GM23338 (cell line): ENCODE measurements around the gene DAGLA.

Source experiments
- CREB1 ChIP-seq: fragments of 250-450 bp; sonication (Bioruptor Pico); IDR thresholded peaks from 2 replicates; pipeline ENCODE4 v1.5.0; 2020; ENCODE audit warnings: low read depth, mild to moderate bottlenecking, moderate library complexity
- EZH2 ChIP-seq: fragments of 200-600 bp; sonication (generic); IDR thresholded peaks from one replicate; pipeline ENCODE4 v1.8.0; 2017; ENCODE audit warnings: antibody characterized with exemption, mild to moderate bottlenecking, low read depth; ENCODE audit not compliant: unreplicated experiment
- EZH2phosphoT487 ChIP-seq: fragments of 200-600 bp; sonication (generic); IDR thresholded peaks from one replicate; pipeline ENCODE4 v1.8.1; 2018; ENCODE audit warnings: antibody characterized with exemption; ENCODE audit not compliant: unreplicated experiment
- JUNB ChIP-seq: IDR thresholded peaks from one replicate; pipeline ENCODE4 v1.6.1; 2016; ENCODE audit warnings: antibody characterized with exemption; ENCODE audit not compliant: unreplicated experiment
- NANOG ChIP-seq: IDR thresholded peaks from 2 replicates; pipeline ENCODE4 v1.6.1; 2016; ENCODE audit warnings: antibody characterized with exemption, borderline replicate concordance
- POLR2AphosphoS5 ChIP-seq: IDR thresholded peaks from 2 replicates; pipeline ENCODE4 v1.6.1; 2016; ENCODE audit warnings: antibody characterized with exemption, low read depth
- REST ChIP-seq: IDR thresholded peaks from one replicate; pipeline ENCODE4 v1.6.1; 2018; ENCODE audit warnings: antibody characterized with exemption; ENCODE audit not compliant: unreplicated experiment
- STAT1 ChIP-seq: IDR thresholded peaks from one replicate; pipeline ENCODE4 v1.6.1; 2016; ENCODE audit warnings: antibody characterized with exemption; ENCODE audit not compliant: unreplicated experiment
- ZNF114 ChIP-seq: fragments of 250-450 bp; sonication (Bioruptor Pico); IDR thresholded peaks from 2 replicates; pipeline ENCODE4 v1.5.0; 2020; ENCODE audit warnings: mild to moderate bottlenecking, moderate library complexity
- ZNF331 ChIP-seq: fragments of 250-450 bp; sonication (Bioruptor Pico); IDR thresholded peaks from 2 replicates; pipeline ENCODE4 v1.5.0; 2020; ENCODE audit warnings: low read depth, mild to moderate bottlenecking, moderate library complexity
- TF ChIP-seq, protein P1 (sequence below), 2 experiments: fragments of 200-600 bp in 1 of 2; sonication (generic) in 1 of 2; conservative IDR thresholded peaks; 2 replicates each; pipeline versions ENCODE4 v1.5.1 to v1.6.1; 2016 to 2017; ENCODE audit warnings: antibody characterized with exemption in 2 of 2, low read depth in 2 of 2, mild to moderate bottlenecking in 2 of 2, moderate library complexity in 1 of 2

GRCh38 chr11:61762223-61762615 is 82.0 kb downstream of the DAGLA start:
- TF ChIP-seq, protein P1, sequence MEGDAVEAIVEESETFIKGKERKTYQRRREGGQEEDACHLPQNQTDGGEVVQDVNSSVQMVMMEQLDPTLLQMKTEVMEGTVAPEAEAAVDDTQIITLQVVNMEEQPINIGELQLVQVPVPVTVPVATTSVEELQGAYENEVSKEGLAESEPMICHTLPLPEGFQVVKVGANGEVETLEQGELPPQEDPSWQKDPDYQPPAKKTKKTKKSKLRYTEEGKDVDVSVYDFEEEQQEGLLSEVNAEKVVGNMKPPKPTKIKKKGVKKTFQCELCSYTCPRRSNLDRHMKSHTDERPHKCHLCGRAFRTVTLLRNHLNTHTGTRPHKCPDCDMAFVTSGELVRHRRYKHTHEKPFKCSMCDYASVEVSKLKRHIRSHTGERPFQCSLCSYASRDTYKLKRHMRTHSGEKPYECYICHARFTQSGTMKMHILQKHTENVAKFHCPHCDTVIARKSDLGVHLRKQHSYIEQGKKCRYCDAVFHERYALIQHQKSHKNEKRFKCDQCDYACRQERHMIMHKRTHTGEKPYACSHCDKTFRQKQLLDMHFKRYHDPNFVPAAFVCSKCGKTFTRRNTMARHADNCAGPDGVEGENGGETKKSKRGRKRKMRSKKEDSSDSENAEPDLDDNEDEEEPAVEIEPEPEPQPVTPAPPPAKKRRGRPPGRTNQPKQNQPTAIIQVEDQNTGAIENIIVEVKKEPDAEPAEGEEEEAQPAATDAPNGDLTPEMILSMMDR (conservative IDR thresholded peaks at IDR 0.05; ENCODE audit: low read depth in 2 of 2) = no peak
- TF ChIP-seq NANOG (no peak), REST (no peak), EZH2 (no peak), POLR2AphosphoS5 (no peak), CREB1 (no peak), ZNF114 (CRISPR knock-in tag) (no peak), EZH2phosphoT487 (no peak), ZNF331 (no peak), JUNB (no peak), STAT1 (no peak)
